K562 (cell line): ENCODE measurements around the gene UTP11. TPM values are rescaled to one million over a fixed set of nuclear protein-coding genes. Genes with fewer than 3 reads are reported as not detected.

Source experiments
- CHD4 ChIP-seq: fragments of 200-600 bp; sonication (generic); IDR thresholded peaks from 3 replicates; pipeline ENCODE4 v1.6.1; 2012; ENCODE audit warnings: low read depth, mild to moderate bottlenecking, mixed read lengths, low read length, inconsistent platforms; ENCODE audit not compliant: insufficient read depth, insufficient replicate concordance, poor library complexity, severe bottlenecking
- polyA plus RNA-seq, 8 experiments: library from polyadenylated mRNA; depleted of rRNA in 4 of 8; stranded (reverse) in 5 of 8; unstranded in 3 of 8; fragments of >200 nt; fragmentation: Nextera tagmentation in 2 of 8; fragmentation: Illumina TruSeq in 1 of 8; extraction: Ambion mirVana in 2 of 8; extraction: Trizol in 1 of 8; gene quantifications; 2 replicates each; pipeline versions ENCODE4 v1.2.1 to v1.2.3, GENCODE V29; 2011 to 2014; ENCODE audit warnings: inconsistent platforms in 1 of 8, missing spikeins in 1 of 8
- total RNA-seq, 7 experiments: library from RNA; depleted of rRNA in 6 of 7; stranded (reverse); fragments of >200 nt in 6 of 7; fragmentation: Illumina TruSeq in 2 of 7; extraction: Trizol in 2 of 7; gene quantifications; 2 replicates each; pipeline versions ENCODE4 v1.2.1 to v1.2.3, GENCODE V29; 2011 to 2021; ENCODE audit warnings: low replicate concordance in 1 of 7
- TF ChIP-seq, protein P1 (sequence below): fragments of 200-600 bp; sonication (generic); IDR thresholded peaks from one replicate; pipeline ENCODE4 v1.6.1; 2012; ENCODE audit warnings: mild to moderate bottlenecking, low read depth, low read length, inconsistent platforms

The UTP11 gene
- total and polyA plus RNA-seq, 9 of the 15 experiments (the other 6 are each of a cell fraction or from before 2014, with no cell fraction given) = 91.1 to 378 (median 221) TPM

DNA sequence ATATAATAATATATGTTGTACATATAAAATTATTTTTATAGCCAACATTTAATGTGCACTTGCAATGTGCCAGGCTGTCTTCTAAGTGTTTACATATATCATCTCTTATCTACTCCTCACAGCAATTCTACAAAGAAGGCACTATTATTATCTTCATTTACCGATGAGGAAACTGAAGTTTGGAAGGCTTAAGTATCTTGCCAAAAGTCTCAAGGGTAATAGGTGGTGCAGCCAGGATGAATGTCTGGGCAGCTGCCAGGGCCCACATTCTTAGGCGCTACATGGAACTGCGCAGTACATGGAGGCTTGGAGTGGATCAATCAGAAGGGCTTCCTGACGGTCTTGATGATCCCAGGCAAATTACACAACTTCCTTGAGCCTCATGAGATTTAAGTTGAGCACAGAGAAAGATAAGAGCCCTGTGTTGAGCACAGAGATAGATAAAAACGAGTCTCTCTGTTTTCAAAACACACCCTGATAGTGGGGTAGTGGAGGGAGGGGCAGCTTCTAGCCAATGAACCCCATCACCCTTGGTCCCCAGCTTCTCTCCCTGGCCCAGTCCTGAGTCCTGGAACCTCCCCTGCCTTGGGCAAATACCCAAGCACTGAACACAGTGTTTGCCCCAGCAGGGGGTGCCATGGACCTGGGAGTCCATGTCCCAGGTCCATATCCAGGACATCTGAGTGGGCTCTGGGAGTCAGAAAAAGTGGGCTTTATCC lies 24.8 kb downstream of the UTP11 start (continued):
- TF ChIP-seq, protein P1, sequence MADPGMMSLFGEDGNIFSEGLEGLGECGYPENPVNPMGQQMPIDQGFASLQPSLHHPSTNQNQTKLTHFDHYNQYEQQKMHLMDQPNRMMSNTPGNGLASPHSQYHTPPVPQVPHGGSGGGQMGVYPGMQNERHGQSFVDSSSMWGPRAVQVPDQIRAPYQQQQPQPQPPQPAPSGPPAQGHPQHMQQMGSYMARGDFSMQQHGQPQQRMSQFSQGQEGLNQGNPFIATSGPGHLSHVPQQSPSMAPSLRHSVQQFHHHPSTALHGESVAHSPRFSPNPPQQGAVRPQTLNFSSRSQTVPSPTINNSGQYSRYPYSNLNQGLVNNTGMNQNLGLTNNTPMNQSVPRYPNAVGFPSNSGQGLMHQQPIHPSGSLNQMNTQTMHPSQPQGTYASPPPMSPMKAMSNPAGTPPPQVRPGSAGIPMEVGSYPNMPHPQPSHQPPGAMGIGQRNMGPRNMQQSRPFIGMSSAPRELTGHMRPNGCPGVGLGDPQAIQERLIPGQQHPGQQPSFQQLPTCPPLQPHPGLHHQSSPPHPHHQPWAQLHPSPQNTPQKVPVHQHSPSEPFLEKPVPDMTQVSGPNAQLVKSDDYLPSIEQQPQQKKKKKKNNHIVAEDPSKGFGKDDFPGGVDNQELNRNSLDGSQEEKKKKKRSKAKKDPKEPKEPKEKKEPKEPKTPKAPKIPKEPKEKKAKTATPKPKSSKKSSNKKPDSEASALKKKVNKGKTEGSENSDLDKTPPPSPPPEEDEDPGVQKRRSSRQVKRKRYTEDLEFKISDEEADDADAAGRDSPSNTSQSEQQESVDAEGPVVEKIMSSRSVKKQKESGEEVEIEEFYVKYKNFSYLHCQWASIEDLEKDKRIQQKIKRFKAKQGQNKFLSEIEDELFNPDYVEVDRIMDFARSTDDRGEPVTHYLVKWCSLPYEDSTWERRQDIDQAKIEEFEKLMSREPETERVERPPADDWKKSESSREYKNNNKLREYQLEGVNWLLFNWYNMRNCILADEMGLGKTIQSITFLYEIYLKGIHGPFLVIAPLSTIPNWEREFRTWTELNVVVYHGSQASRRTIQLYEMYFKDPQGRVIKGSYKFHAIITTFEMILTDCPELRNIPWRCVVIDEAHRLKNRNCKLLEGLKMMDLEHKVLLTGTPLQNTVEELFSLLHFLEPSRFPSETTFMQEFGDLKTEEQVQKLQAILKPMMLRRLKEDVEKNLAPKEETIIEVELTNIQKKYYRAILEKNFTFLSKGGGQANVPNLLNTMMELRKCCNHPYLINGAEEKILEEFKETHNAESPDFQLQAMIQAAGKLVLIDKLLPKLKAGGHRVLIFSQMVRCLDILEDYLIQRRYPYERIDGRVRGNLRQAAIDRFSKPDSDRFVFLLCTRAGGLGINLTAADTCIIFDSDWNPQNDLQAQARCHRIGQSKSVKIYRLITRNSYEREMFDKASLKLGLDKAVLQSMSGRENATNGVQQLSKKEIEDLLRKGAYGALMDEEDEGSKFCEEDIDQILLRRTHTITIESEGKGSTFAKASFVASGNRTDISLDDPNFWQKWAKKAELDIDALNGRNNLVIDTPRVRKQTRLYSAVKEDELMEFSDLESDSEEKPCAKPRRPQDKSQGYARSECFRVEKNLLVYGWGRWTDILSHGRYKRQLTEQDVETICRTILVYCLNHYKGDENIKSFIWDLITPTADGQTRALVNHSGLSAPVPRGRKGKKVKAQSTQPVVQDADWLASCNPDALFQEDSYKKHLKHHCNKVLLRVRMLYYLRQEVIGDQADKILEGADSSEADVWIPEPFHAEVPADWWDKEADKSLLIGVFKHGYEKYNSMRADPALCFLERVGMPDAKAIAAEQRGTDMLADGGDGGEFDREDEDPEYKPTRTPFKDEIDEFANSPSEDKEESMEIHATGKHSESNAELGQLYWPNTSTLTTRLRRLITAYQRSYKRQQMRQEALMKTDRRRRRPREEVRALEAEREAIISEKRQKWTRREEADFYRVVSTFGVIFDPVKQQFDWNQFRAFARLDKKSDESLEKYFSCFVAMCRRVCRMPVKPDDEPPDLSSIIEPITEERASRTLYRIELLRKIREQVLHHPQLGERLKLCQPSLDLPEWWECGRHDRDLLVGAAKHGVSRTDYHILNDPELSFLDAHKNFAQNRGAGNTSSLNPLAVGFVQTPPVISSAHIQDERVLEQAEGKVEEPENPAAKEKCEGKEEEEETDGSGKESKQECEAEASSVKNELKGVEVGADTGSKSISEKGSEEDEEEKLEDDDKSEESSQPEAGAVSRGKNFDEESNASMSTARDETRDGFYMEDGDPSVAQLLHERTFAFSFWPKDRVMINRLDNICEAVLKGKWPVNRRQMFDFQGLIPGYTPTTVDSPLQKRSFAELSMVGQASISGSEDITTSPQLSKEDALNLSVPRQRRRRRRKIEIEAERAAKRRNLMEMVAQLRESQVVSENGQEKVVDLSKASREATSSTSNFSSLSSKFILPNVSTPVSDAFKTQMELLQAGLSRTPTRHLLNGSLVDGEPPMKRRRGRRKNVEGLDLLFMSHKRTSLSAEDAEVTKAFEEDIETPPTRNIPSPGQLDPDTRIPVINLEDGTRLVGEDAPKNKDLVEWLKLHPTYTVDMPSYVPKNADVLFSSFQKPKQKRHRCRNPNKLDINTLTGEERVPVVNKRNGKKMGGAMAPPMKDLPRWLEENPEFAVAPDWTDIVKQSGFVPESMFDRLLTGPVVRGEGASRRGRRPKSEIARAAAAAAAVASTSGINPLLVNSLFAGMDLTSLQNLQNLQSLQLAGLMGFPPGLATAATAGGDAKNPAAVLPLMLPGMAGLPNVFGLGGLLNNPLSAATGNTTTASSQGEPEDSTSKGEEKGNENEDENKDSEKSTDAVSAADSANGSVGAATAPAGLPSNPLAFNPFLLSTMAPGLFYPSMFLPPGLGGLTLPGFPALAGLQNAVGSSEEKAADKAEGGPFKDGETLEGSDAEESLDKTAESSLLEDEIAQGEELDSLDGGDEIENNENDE = no peak
- TF ChIP-seq CHD4 = no peak
